GM21390 (cell line): ENCODE data around the gene PRDX1.
A peak's percentile ranks its signal among the peaks of the same experiment; 100 is the strongest.

Experiments used
- ATAC-seq: cut with Tn5 transposase; IDR thresholded peaks from one replicate; pipeline ENCODE4 v1.9.1; 2021; ENCODE audit not compliant: unreplicated experiment

Gene PRDX1

GRCh38 chr1:45467353-45467752, 54.3 kb downstream of the PRDX1 start:
- peak; percentile 64 for ATAC-seq

GRCh38 chr1:45465277-45465676, 56.4 kb downstream of the PRDX1 start:
- ATAC-seq = no peak
